ENCODE data around the gene C1orf35. TPM values are rescaled to one million over a fixed set of nuclear protein-coding genes. Genes with fewer than 3 reads are reported as not detected.

The C1orf35 gene
- total RNA-seq, 1 donor from 2014 or later = 21.9 TPM

DNA sequence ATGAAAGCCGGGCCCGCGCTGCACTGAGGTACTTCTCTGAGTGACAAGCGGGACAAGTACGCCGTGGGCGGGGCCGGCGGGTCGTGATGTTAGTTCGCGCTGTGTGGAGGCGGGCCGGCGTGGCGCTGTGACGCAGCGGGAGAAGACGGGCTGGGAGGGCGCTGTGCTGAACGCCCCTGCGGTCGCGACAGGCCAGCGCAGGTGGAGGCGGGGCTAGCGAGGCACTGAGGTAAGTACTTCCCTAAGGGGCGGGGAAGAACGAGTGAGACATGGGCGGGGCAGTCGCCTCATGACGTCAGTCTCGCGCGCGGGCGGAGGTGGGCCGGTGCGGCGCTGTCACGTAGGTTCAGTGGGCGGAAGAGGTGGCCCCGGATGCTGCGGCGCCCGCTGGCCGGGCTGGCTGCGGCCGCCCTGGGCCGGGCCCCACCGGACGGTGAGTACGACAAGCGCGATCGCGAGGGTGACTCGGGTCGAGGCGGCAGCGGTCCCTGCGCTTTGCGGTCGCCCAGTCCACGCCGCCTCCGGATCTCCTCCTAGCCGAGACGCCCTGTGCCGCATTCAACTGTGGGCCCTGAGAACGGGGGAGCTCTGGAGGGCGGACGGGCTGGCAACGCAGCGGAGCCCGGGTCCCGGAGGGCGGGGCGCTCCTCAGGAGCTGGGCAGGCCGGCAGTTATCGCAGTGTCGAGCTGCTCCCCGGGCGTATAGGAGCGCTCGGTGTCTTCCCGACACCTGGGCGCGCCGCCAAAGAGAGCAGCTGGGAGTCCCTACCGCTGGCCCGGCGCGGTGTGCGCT lies 37.0 kb upstream of the C1orf35 start, which contains the start of gene GUK1:
Gene GUK1, plus strand, starts transcription at position 349 of the 793 bp plus-strand sequence. Its CDS starts 24 bp downstream, at position 373.
- H3K27me3 Mint-ChIP-seq (ENCODE audit: unreplicated experiment) = peaks cover 11% of the 10 kb centered on the region
- peak within 1 kb of the TSS; percentile 88 for H3K27ac Mint-ChIP-seq (ENCODE audit: unreplicated experiment)
- peaks cover 12% of the 10 kb centered on the region for H3K4me1 Mint-ChIP-seq (ENCODE audit: low read depth, unreplicated experiment)
- TF ChIP-seq, protein P1, sequence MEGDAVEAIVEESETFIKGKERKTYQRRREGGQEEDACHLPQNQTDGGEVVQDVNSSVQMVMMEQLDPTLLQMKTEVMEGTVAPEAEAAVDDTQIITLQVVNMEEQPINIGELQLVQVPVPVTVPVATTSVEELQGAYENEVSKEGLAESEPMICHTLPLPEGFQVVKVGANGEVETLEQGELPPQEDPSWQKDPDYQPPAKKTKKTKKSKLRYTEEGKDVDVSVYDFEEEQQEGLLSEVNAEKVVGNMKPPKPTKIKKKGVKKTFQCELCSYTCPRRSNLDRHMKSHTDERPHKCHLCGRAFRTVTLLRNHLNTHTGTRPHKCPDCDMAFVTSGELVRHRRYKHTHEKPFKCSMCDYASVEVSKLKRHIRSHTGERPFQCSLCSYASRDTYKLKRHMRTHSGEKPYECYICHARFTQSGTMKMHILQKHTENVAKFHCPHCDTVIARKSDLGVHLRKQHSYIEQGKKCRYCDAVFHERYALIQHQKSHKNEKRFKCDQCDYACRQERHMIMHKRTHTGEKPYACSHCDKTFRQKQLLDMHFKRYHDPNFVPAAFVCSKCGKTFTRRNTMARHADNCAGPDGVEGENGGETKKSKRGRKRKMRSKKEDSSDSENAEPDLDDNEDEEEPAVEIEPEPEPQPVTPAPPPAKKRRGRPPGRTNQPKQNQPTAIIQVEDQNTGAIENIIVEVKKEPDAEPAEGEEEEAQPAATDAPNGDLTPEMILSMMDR (IDR thresholded peaks at IDR 0.05; ENCODE audit: partially characterized antibody, unreplicated experiment) = peak; percentile 28
- DNase-seq = peak; percentile 100
- peaks cover 14% of the 10 kb centered on the region for H3K9me3 Mint-ChIP-seq (ENCODE audit: unreplicated experiment)
- peak within 1 kb of the TSS; percentile 93 for H3K4me3 Mint-ChIP-seq (ENCODE audit: unreplicated experiment)
- no peaks in the 10 kb centered on the region for H3K36me3 Mint-ChIP-seq (ENCODE audit: unreplicated experiment)

DNA sequence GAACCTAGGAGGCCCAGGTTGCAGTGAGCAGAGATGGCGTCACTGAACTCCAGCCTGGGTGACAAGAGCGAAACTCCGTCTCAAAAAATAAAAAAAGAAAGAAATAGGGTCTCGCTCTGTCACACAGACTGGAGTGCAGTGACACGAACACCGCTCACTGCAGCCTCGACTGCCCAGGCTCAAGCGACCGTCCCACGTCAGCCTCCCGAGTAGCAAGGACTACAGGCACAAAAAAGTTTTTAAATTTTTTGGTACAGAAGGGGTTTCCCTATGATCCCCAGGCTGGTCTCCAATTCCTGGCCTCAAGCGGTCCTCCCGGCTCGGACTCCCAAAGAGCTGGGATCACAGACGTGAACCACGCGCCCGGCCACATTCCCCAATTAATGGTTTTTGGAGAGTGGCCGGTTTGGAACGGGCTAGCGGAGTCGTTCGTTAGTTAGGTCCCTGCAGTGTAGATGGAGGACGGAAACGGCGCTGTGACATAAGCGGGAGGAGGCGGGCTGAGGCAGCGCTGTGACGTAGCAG lies 36.3 kb upstream of the C1orf35 start:
- H3K27ac Mint-ChIP-seq (ENCODE audit: unreplicated experiment) = peak overlapping the region; percentile 88
- peaks cover 12% of the 10 kb centered on the region for H3K4me1 Mint-ChIP-seq (ENCODE audit: low read depth, unreplicated experiment)
- peaks cover 11% of the 10 kb centered on the region for H3K27me3 Mint-ChIP-seq (ENCODE audit: unreplicated experiment)
- H3K4me3 Mint-ChIP-seq (ENCODE audit: unreplicated experiment) = peak overlapping the region; percentile 88
- H3K36me3 Mint-ChIP-seq (ENCODE audit: unreplicated experiment) = no peaks in the 10 kb centered on the region
- peaks cover 14% of the 10 kb centered on the region for H3K9me3 Mint-ChIP-seq (ENCODE audit: unreplicated experiment)
- TF ChIP-seq, protein P1 (IDR thresholded peaks at IDR 0.05; ENCODE audit: partially characterized antibody, unreplicated experiment) = no peak
- DNase-seq = no peak

DNA sequence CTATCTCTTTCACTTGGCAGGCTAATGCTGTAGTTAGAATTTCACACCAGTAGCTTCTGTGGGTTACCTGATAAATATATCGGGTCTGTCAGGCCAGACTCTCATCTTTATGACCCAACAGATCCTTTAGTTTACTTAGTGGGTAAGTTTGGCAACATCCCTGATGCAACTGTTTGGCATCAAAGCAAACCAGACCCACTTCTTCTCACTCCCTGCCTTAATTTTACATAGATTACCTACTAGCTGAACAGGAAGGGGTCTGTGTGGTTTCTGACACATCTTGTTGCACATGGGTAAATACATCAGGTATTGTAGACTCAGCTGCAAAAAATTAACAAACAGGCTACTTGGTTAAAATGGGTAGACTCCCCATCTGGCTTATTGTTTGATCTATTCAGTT lies 33.8 kb upstream of the C1orf35 start:
- no peaks in the 10 kb centered on the region for H3K4me1 Mint-ChIP-seq (ENCODE audit: low read depth, unreplicated experiment)
- no peak overlapping the region for H3K4me3 Mint-ChIP-seq (ENCODE audit: unreplicated experiment)
- TF ChIP-seq, protein P1 (IDR thresholded peaks at IDR 0.05; ENCODE audit: partially characterized antibody, unreplicated experiment) = no peak
- DNase-seq = no peak
- no peak overlapping the region for H3K27ac Mint-ChIP-seq (ENCODE audit: unreplicated experiment)
- peaks cover 10% of the 10 kb centered on the region for H3K27me3 Mint-ChIP-seq (ENCODE audit: unreplicated experiment)
- H3K36me3 Mint-ChIP-seq (ENCODE audit: unreplicated experiment) = no peaks in the 10 kb centered on the region
- peaks cover 7% of the 10 kb centered on the region for H3K9me3 Mint-ChIP-seq (ENCODE audit: unreplicated experiment)

DNA sequence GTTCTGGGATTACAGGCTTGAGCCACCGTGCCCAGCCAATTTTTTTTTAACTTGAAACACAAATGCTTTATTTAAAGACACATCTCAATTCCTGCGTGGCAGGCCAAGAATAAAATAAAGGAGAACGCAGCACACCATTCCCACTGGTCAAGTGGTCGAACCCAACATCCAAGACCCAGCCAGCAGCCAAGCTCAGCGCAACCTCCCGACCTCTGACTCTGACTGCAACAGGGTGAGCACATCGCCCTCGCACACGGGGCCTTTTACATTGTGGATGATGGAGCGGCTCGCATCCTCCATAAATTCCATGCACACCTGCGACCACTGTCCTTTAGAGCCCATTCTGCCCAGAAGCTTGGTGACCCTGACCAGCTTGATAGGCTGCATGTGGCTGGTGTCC lies 31.5 kb upstream of the C1orf35 start:
- TF ChIP-seq, protein P1 (IDR thresholded peaks at IDR 0.05; ENCODE audit: partially characterized antibody, unreplicated experiment) = no peak
- no peaks in the 10 kb centered on the region for H3K36me3 Mint-ChIP-seq (ENCODE audit: unreplicated experiment)
- H3K27me3 Mint-ChIP-seq (ENCODE audit: unreplicated experiment) = peaks cover 7% of the 10 kb centered on the region
- DNase-seq = no peak
- no peak overlapping the region for H3K4me3 Mint-ChIP-seq (ENCODE audit: unreplicated experiment)
- no peak overlapping the region for H3K27ac Mint-ChIP-seq (ENCODE audit: unreplicated experiment)
- H3K4me1 Mint-ChIP-seq (ENCODE audit: low read depth, unreplicated experiment) = no peaks in the 10 kb centered on the region
- peaks cover 1% of the 10 kb centered on the region for H3K9me3 Mint-ChIP-seq (ENCODE audit: unreplicated experiment)

DNA sequence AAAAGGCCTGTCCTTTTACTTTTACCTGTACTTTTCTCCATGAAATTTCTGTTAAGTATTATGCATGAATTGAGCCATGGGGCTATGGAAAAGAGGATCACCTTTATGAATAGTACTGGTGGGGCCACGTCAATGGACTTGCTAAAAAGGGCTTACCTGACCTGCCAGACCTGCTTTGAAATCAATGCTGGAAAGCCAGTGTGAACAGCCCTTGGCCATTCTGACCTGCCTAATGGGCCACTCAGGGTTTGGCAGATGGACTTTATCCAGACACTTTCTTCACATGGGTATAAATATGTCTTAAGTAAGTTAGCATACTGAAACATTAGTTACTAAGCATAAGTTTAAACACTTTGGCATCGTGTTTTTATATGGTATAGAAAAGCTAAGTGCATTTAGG lies 28.6 kb upstream of the C1orf35 start:
- Mint-ChIP-seq H3K27me3 (ENCODE audit: unreplicated experiment) (peaks cover 6% of the 10 kb centered on the region), H3K4me1 (ENCODE audit: low read depth, unreplicated experiment) (no peaks in the 10 kb centered on the region), H3K27ac (ENCODE audit: unreplicated experiment) (no peak overlapping the region), H3K9me3 (ENCODE audit: unreplicated experiment) (no peaks in the 10 kb centered on the region), H3K4me3 (ENCODE audit: unreplicated experiment) (no peak overlapping the region), H3K36me3 (ENCODE audit: unreplicated experiment) (no peaks in the 10 kb centered on the region)
- no peak for DNase-seq
- TF ChIP-seq, protein P1 (IDR thresholded peaks at IDR 0.05; ENCODE audit: partially characterized antibody, unreplicated experiment) = no peak
